GM21529 (cell line): ENCODE measurements around the gene CALN1.
"Not testable (repeated sequence)": the region's sequence is repeated elsewhere in the genome, so short reads cannot be mapped to it uniquely, and the experiment has no call there.

Source experiments
- ATAC-seq: cut with Tn5 transposase; IDR thresholded peaks from one replicate; pipeline ENCODE4 v1.9.1; 2021; ENCODE audit not compliant: unreplicated experiment

CALN1 gene

GRCh38 chr7:71753956-71754664 is 658.0 kb downstream of the CALN1 start:
- no peak for ATAC-seq

GRCh38 chr7:71753236-71753635 is 658.9 kb downstream of the CALN1 start:
- no peak for ATAC-seq

GRCh38 chr7:71752171-71752935 is 659.8 kb downstream of the CALN1 start:
- ATAC-seq = no peak

GRCh38 chr7:71750290-71750689 is 661.8 kb downstream of the CALN1 start:
- no peak for ATAC-seq

GRCh38 chr7:71746006-71746405 is 666.1 kb downstream of the CALN1 start:
- ATAC-seq = no peak

- ATAC-seq = no peak
These were observed 672.0 kb downstream of the CALN1 start for GRCh38 chr7:71740174-71740560.

- ATAC-seq = no peak
These were observed 672.5 kb downstream of the CALN1 start for GRCh38 chr7:71739520-71740173.

GRCh38 chr7:71737931-71738540 is 674.1 kb downstream of the CALN1 start:
- not testable (repeated sequence) for ATAC-seq

- no peak for ATAC-seq
These were observed 676.1 kb downstream of the CALN1 start for GRCh38 chr7:71735961-71736556.

- ATAC-seq = no peak
These were observed 678.8 kb downstream of the CALN1 start for GRCh38 chr7:71733107-71733870.

GRCh38 chr7:71731740-71732139 is 680.4 kb downstream of the CALN1 start:
- no peak for ATAC-seq
